ENCODE results near the gene SLC13A1.

GRCh38 chr7:123120286-123120685 is 79.5 kb downstream of the SLC13A1 start:
- TF ChIP-seq POLR2A (IDR thresholded peaks at IDR 0.05): no peak
- no peak for TF ChIP-seq CTCF (IDR thresholded peaks at IDR 0.05)
- TF ChIP-seq EP300 (IDR thresholded peaks at IDR 0.05): no peak
